Measurements from ENCODE around the gene COL15A1. TPM values are rescaled to one million over a fixed set of nuclear protein-coding genes. Genes with fewer than 3 reads are reported as not detected.
A peak's percentile ranks its signal among the peaks of the same experiment; 100 is the strongest.

The COL15A1 gene
- total RNA-seq, 4 donors from 2014 or later, result 25.8 to 55.3 (median 36.0) TPM

- 50 to 52% methylated on average over 6 of the region's 6 CpGs for WGBS, 2 donors
- Histone ChIP-seq H3K4me1 (peaks cover 0 to 6% (median 3%) of the 10 kb centered on the region in 4 donors), H3K27me3 (no peaks in the 10 kb centered on the region), H3K36me3 (no peaks in the 10 kb centered on the region), H3K4me3 (no peak overlapping the region), H3K27ac (peak overlapping the region in 1 of 4 donors; percentile 10), H3K9me3 (no peaks in the 10 kb centered on the region)
- no peak for DNase-seq (ENCODE audit: low spot score in 2 of 2)
- TF ChIP-seq EP300 (IDR thresholded peaks at IDR 0.05) (no peak), POLR2A (IDR thresholded peaks at IDR 0.05) (no peak)
- TF ChIP-seq, protein P1, sequence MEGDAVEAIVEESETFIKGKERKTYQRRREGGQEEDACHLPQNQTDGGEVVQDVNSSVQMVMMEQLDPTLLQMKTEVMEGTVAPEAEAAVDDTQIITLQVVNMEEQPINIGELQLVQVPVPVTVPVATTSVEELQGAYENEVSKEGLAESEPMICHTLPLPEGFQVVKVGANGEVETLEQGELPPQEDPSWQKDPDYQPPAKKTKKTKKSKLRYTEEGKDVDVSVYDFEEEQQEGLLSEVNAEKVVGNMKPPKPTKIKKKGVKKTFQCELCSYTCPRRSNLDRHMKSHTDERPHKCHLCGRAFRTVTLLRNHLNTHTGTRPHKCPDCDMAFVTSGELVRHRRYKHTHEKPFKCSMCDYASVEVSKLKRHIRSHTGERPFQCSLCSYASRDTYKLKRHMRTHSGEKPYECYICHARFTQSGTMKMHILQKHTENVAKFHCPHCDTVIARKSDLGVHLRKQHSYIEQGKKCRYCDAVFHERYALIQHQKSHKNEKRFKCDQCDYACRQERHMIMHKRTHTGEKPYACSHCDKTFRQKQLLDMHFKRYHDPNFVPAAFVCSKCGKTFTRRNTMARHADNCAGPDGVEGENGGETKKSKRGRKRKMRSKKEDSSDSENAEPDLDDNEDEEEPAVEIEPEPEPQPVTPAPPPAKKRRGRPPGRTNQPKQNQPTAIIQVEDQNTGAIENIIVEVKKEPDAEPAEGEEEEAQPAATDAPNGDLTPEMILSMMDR (IDR thresholded peaks at IDR 0.05), result no peak
Observed at GRCh38 chr9:99076483-99077171, 132.9 kb downstream of the COL15A1 start.

- Histone ChIP-seq H3K4me1 (peaks cover 0 to 6% (median 3%) of the 10 kb centered on the region in 4 donors), H3K27me3 (no peaks in the 10 kb centered on the region), H3K27ac (no peak overlapping the region), H3K36me3 (no peaks in the 10 kb centered on the region), H3K4me3 (no peak overlapping the region), H3K9me3 (no peaks in the 10 kb centered on the region)
- 72 to 87% methylated on average over 2 of the region's 2 CpGs for WGBS, 2 donors
- no peak for DNase-seq (ENCODE audit: low spot score in 2 of 2)
- TF ChIP-seq, protein P1 (IDR thresholded peaks at IDR 0.05), result no peak
- TF ChIP-seq POLR2A (IDR thresholded peaks at IDR 0.05), result no peak
Observed at GRCh38 chr9:99078717-99079116, 135.0 kb downstream of the COL15A1 start.

DNA sequence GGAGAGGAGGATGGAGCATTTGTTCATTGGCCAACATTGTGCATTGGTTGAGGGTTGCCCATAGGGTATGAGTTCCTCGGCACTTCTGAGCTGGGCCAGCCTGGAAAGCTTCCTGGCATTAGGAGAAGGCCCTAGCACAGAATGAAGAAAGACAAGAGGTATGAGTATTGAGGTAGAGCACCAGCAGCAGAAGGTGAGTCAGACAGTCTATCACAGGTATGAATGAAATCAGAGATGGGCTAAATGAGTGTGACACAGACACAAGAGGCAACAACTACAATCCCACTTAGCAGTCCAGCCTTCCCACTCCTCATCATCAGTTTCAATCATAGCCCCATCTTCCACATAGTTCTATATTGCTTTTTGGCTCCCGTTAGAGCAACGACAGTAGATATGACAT lies 135.8 kb downstream of the COL15A1 start:
- TF ChIP-seq POLR2A (IDR thresholded peaks at IDR 0.05) (no peak), EP300 (IDR thresholded peaks at IDR 0.05) (no peak)
- TF ChIP-seq, protein P1 (IDR thresholded peaks at IDR 0.05), result no peak
- Histone ChIP-seq H3K9me3 (no peaks in the 10 kb centered on the region), H3K27ac (no peak overlapping the region), H3K27me3 (no peaks in the 10 kb centered on the region), H3K4me3 (no peak overlapping the region), H3K36me3 (no peaks in the 10 kb centered on the region), H3K4me1 (peaks cover 0 to 6% (median 3%) of the 10 kb centered on the region in 4 donors)
- no peak for DNase-seq (ENCODE audit: low spot score in 2 of 2)
- WGBS, 2 donors, result 85 to 89% methylated on average over 3 of the region's 3 CpGs

GRCh38 chr9:99083051-99083450 lies 139.3 kb downstream of the COL15A1 start:
- no peak for DNase-seq (ENCODE audit: low spot score in 2 of 2)
- no peaks in the 10 kb centered on the region for H3K36me3 ChIP-seq
- no peak overlapping the region for H3K4me3 ChIP-seq
- peaks cover 0 to 6% (median 0%) of the 10 kb centered on the region in 4 donors for H3K4me1 ChIP-seq
- H3K27me3 ChIP-seq, result no peaks in the 10 kb centered on the region
- H3K9me3 ChIP-seq, result no peaks in the 10 kb centered on the region
- TF ChIP-seq, protein P1 (IDR thresholded peaks at IDR 0.05), result no peak
- TF ChIP-seq POLR2A (IDR thresholded peaks at IDR 0.05) (no peak), EP300 (IDR thresholded peaks at IDR 0.05) (no peak)
- H3K27ac ChIP-seq, result no peak overlapping the region
- 75 to 81% methylated on average over 6 of the region's 6 CpGs for WGBS, 2 donors

All from tibial nerve (tissue), 4 donors.